Liver (tissue), 9 donors: ENCODE results near the gene RIMBP2. TPM values are rescaled to one million over a fixed set of nuclear protein-coding genes. Genes with fewer than 3 reads are reported as not detected.

Experiments
- DNase-seq: peaks from one replicate; pipeline ENCODE4 v3.0.0-alpha.2; 2017; ENCODE audit warnings: low spot score
- H3K27ac ChIP-seq, 2 donors: one replicate each; pipeline ENCODE4 v1.7.0; 2013; ENCODE audit warnings: inconsistent platforms in 2 of 2, low read length in 2 of 2, control low read depth in 1 of 2, low read depth in 1 of 2, mild to moderate bottlenecking in 1 of 2
- H3K27me3 ChIP-seq, 4 donors: one replicate each; pipeline versions ENCODE4 v1.6.1 to v1.7.0; 2013; ENCODE audit warnings: low read length in 3 of 4, inconsistent platforms in 1 of 4, mild to moderate bottlenecking in 1 of 4, moderate library complexity in 1 of 4; ENCODE audit not compliant: control insufficient read depth in 4 of 4, insufficient read depth in 4 of 4
- H3K36me3 ChIP-seq, 4 donors: one replicate each; pipeline versions ENCODE4 v1.6.1 to v1.7.0; 2013; ENCODE audit warnings: low read length in 3 of 4, mild to moderate bottlenecking in 3 of 4, low read depth in 1 of 4, moderate library complexity in 1 of 4; ENCODE audit not compliant: control insufficient read depth in 4 of 4, insufficient read depth in 3 of 4
- H3K4me1 ChIP-seq, 4 donors: one replicate each; pipeline versions ENCODE4 v1.6.1 to v1.7.0; 2013; ENCODE audit warnings: low read length in 3 of 4, mild to moderate bottlenecking in 3 of 4, moderate library complexity in 1 of 4; ENCODE audit not compliant: control insufficient read depth in 4 of 4, insufficient read depth in 4 of 4
- H3K4me3 ChIP-seq, 3 donors: one replicate each; pipeline versions ENCODE4 v1.6.1 to v1.7.0; 2013; ENCODE audit warnings: low read length in 3 of 3, control low read depth in 1 of 3, low read depth in 1 of 3, mild to moderate bottlenecking in 1 of 3
- H3K9ac ChIP-seq, 2 donors: one replicate each; pipeline ENCODE4 v1.7.0; 2013; ENCODE audit warnings: low read length in 2 of 2, mild to moderate bottlenecking in 2 of 2, moderate library complexity in 2 of 2, control low read depth in 1 of 2, low read depth in 1 of 2
- H3K9me3 ChIP-seq, 4 donors: one replicate each; pipeline versions ENCODE4 v1.6.1 to v1.7.0; 2013; ENCODE audit warnings: low read length in 3 of 4; ENCODE audit not compliant: control insufficient read depth in 4 of 4
- ATF3 ChIP-seq: IDR thresholded peaks from 2 replicates; pipeline ENCODE4 v1.6.1; 2016; ENCODE audit warnings: antibody characterized with exemption
- CTCF ChIP-seq: fragments of 150-350 bp; IDR thresholded peaks from 2 replicates; pipeline ENCODE4 v1.5.1; 2017; ENCODE audit warnings: improper control_type of control experiment, low read depth, low read length; ENCODE audit not compliant: missing input control
- EGR1 ChIP-seq, 2 donors: IDR thresholded peaks; 2 replicates each; pipeline ENCODE4 v1.6.1; 2016 to 2018; ENCODE audit warnings: antibody characterized with exemption in 2 of 2, low read depth in 2 of 2
- FOXA2 ChIP-seq: IDR thresholded peaks from 2 replicates; pipeline ENCODE4 v1.6.1; 2016; ENCODE audit warnings: antibody characterized with exemption
- HNF4A ChIP-seq, 2 donors: conservative IDR thresholded peaks; 2 replicates each; pipeline ENCODE4 v1.6.1; 2016; ENCODE audit warnings: antibody characterized with exemption in 2 of 2, mild to moderate bottlenecking in 2 of 2
- HNF4G ChIP-seq: IDR thresholded peaks from 2 replicates; pipeline ENCODE4 v1.6.1; 2016; ENCODE audit warnings: antibody characterized with exemption
- JUND ChIP-seq, 2 donors: IDR thresholded peaks; 2 replicates each; pipeline ENCODE4 v1.6.1; 2016; ENCODE audit warnings: antibody characterized with exemption in 2 of 2
- MAX ChIP-seq: IDR thresholded peaks from 2 replicates; pipeline ENCODE4 v1.6.1; 2016; ENCODE audit warnings: antibody characterized with exemption
- NR2F2 ChIP-seq: IDR thresholded peaks from 2 replicates; pipeline ENCODE4 v1.6.1; 2016; ENCODE audit warnings: antibody characterized with exemption
- REST ChIP-seq: IDR thresholded peaks from 2 replicates; pipeline ENCODE4 v1.6.1; 2016; ENCODE audit warnings: antibody characterized with exemption, mild to moderate bottlenecking
- RXRA ChIP-seq, 2 donors: IDR thresholded peaks; 2 replicates each; pipeline ENCODE4 v1.6.1; 2017 to 2018; ENCODE audit warnings: antibody characterized with exemption in 2 of 2, mild to moderate bottlenecking in 1 of 2
- SP1 ChIP-seq: IDR thresholded peaks from 2 replicates; pipeline ENCODE4 v1.6.1; 2018; ENCODE audit warnings: antibody characterized with exemption, mild to moderate bottlenecking
- TAF1 ChIP-seq: conservative IDR thresholded peaks from 2 replicates; pipeline ENCODE4 v1.6.1; 2016; ENCODE audit warnings: antibody characterized with exemption, mild to moderate bottlenecking
- YY1 ChIP-seq: IDR thresholded peaks from 2 replicates; pipeline ENCODE4 v1.6.1; 2016; ENCODE audit warnings: antibody characterized with exemption, mild to moderate bottlenecking
- ZBTB33 ChIP-seq: IDR thresholded peaks from 2 replicates; pipeline ENCODE4 v1.6.1; 2016; ENCODE audit warnings: antibody characterized with exemption
- WGBS: extraction: QIAGEN DNeasy Blood & Tissue Kit; methylation state at CpG from one replicate; pipeline ENCODE4 v1.1.7; 2013; 5-methylcytosine and 5-hydroxymethylcytosine counted together
- polyA plus RNA-seq, 2 donors: library from polyadenylated mRNA; stranded (reverse) in 1 of 2; unstranded in 1 of 2; fragments of 200-250 nt in 1 of 2; fragments of >200 nt in 1 of 2; fragmentation: Nextera tagmentation in 1 of 2; extraction: Ambion mirVana in 1 of 2; gene quantifications; one replicate each; pipeline versions ENCODE4 v1.2.1 to v1.2.3, GENCODE V29; 2013 to 2015
- total RNA-seq, 2 donors: library from RNA; depleted of rRNA; stranded (reverse); fragments of >200 nt; gene quantifications; one replicate each; pipeline ENCODE4 v1.2.3, GENCODE V29; 2014
- donor health status: healthy.
- donor health status: healthy.
- donor health status: healthy.
- donor health status: healthy.
- donor health status: healthy.

The RIMBP2 gene
- total and polyA plus RNA-seq, 4 donors = 0.01 to 0.17 (median 0.09) TPM; not detected in 1

- H3K4me1 ChIP-seq = no peaks in the 10 kb centered on the region
Measured at GRCh38 chr12:130520784-130521183, 195.3 kb downstream of the RIMBP2 start.

GRCh38 chr12:130517588-130517987 lies 198.5 kb downstream of the RIMBP2 start:
- peaks cover 0 to 2% (median under 1%) of the 10 kb centered on the region in 4 donors for H3K27me3 ChIP-seq
- DNase-seq = no peak
- peaks cover 0 to 12% (median 3%) of the 10 kb centered on the region in 4 donors for H3K9me3 ChIP-seq
- H3K27ac ChIP-seq = no peak overlapping the region
- H3K4me1 ChIP-seq = no peaks in the 10 kb centered on the region
- 89% methylated on average over 3 of the region's 3 CpGs for WGBS
- no peak overlapping the region for H3K9ac ChIP-seq
- TF ChIP-seq YY1 (no peak), FOXA2 (no peak), CTCF (no peak), JUND (IDR thresholded peaks at IDR 0.05) (no peak), ATF3 (no peak), TAF1 (no peak), MAX (no peak), HNF4A (conservative IDR thresholded peaks at IDR 0.05) (no peak), SP1 (no peak), ZBTB33 (no peak), REST (no peak), RXRA (IDR thresholded peaks at IDR 0.05) (no peak), NR2F2 (no peak)
- H3K36me3 ChIP-seq = no peaks in the 10 kb centered on the region
- H3K4me3 ChIP-seq = no peak overlapping the region

More at GRCh38 chr12:130520784-130521183, 195.3 kb downstream of the RIMBP2 start:
- Histone ChIP-seq H3K27me3 (peaks cover 0 to 5% (median under 1%) of the 10 kb centered on the region in 4 donors), H3K9ac (no peak overlapping the region), H3K36me3 (no peaks in the 10 kb centered on the region), H3K27ac (no peak overlapping the region), H3K9me3 (peaks cover 0 to 9% (median 0%) of the 10 kb centered on the region in 4 donors), H3K4me3 (no peak overlapping the region)
- TF ChIP-seq FOXA2 (no peak), JUND (IDR thresholded peaks at IDR 0.05) (no peak), YY1 (no peak), ATF3 (no peak), EGR1 (IDR thresholded peaks at IDR 0.05; ENCODE audit: low read depth in 2 of 2) (no peak), HNF4G (no peak), TAF1 (no peak), NR2F2 (no peak), CTCF (no peak), HNF4A (conservative IDR thresholded peaks at IDR 0.05) (no peak)
- WGBS = 57% methylated on average over 3 of the region's 3 CpGs
- DNase-seq = no peak
